HEK293T (cell line): ENCODE data around the gene RASA3.

Source experiments
- BHLHE40 ChIP-seq: fragments of 450-650 bp; IDR thresholded peaks from 2 replicates; pipeline ENCODE4 v1.6.1; 2016; ENCODE audit warnings: mild to moderate bottlenecking, moderate library complexity, borderline replicate concordance
- FOXA1 ChIP-seq: fragments of 450-650 bp; IDR thresholded peaks from 2 replicates; pipeline ENCODE4 v1.6.1; 2016; ENCODE audit warnings: mild to moderate bottlenecking
- FOXK2 ChIP-seq: fragments of 450-650 bp; IDR thresholded peaks from 2 replicates; pipeline ENCODE4 v1.6.1; 2016; ENCODE audit warnings: mild to moderate bottlenecking
- FOXM1 ChIP-seq: fragments of 450-650 bp; IDR thresholded peaks from 2 replicates; pipeline ENCODE4 v1.6.1; 2017; ENCODE audit warnings: mild to moderate bottlenecking, borderline replicate concordance
- HDGF ChIP-seq: fragments of 450-650 bp; IDR thresholded peaks from 2 replicates; pipeline ENCODE4 v1.6.1; 2017; ENCODE audit warnings: antibody characterized with exemption, borderline replicate concordance
- SP1 ChIP-seq: fragments of 450-650 bp; IDR thresholded peaks from 2 replicates; pipeline ENCODE4 v1.6.1; 2017
- TF ChIP-seq, protein P1 (sequence below): fragments of 450-650 bp; IDR thresholded peaks from 2 replicates; pipeline ENCODE4 v1.6.1; 2016

DNA sequence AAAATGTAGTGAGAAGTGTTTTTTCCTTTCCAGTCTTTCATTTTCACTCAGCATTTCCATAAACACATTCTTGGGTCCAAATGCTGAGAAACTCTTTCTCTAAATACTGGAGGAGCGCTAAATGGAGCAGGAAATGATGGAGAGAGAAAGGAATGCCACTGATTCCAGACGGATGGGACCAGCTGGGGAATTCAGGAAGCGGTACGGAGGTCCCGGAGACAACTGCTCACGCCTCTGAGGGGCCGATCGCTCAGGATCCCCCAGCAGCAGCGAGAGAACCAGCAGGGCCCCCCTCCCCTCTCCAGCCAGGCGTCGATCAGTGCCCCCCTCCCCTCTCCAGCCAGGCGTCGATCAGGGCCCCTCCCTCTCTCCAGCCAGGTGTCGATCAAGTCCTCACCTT is 13.2 kb downstream of the RASA3 start:
- no peak for TF ChIP-seq SP1
- TF ChIP-seq FOXM1 = no peak
- no peak for TF ChIP-seq FOXK2
- TF ChIP-seq BHLHE40 = no peak
- TF ChIP-seq FOXA1 = no peak
- TF ChIP-seq, protein P1, sequence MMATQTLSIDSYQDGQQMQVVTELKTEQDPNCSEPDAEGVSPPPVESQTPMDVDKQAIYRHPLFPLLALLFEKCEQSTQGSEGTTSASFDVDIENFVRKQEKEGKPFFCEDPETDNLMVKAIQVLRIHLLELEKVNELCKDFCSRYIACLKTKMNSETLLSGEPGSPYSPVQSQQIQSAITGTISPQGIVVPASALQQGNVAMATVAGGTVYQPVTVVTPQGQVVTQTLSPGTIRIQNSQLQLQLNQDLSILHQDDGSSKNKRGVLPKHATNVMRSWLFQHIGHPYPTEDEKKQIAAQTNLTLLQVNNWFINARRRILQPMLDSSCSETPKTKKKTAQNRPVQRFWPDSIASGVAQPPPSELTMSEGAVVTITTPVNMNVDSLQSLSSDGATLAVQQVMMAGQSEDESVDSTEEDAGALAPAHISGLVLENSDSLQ = no peak
- TF ChIP-seq HDGF = no peak
